Liver (tissue), 3 donors: ENCODE results near the gene MPPE1.

ENCODE experiments used
- CTCF ChIP-seq: fragments of 150-350 bp; IDR thresholded peaks from 2 replicates; pipeline ENCODE4 v1.5.1; 2017; ENCODE audit warnings: improper control_type of control experiment, low read depth, low read length; ENCODE audit not compliant: missing input control
- EGR1 ChIP-seq, 2 donors: IDR thresholded peaks; 2 replicates each; pipeline ENCODE4 v1.6.1; 2016 to 2018; ENCODE audit warnings: antibody characterized with exemption in 2 of 2, low read depth in 2 of 2
- FOXA2 ChIP-seq: IDR thresholded peaks from 2 replicates; pipeline ENCODE4 v1.6.1; 2016; ENCODE audit warnings: antibody characterized with exemption
- REST ChIP-seq: IDR thresholded peaks from 2 replicates; pipeline ENCODE4 v1.6.1; 2016; ENCODE audit warnings: antibody characterized with exemption, mild to moderate bottlenecking
- SP1 ChIP-seq: IDR thresholded peaks from 2 replicates; pipeline ENCODE4 v1.6.1; 2018; ENCODE audit warnings: antibody characterized with exemption, mild to moderate bottlenecking
- donor health status: healthy.
- donor health status: healthy.

GRCh38 chr18:11860594-11861450 lies 47.3 kb downstream of the MPPE1 start:
- TF ChIP-seq CTCF: no peak
- no peak for TF ChIP-seq FOXA2
- TF ChIP-seq REST: no peak
- no peak for TF ChIP-seq SP1
- TF ChIP-seq EGR1 (IDR thresholded peaks at IDR 0.05; ENCODE audit: low read depth in 2 of 2): no peak
